ENCODE results near the gene BAIAP3.
A peak's percentile ranks its signal among the peaks of the same experiment; 100 is the strongest.

The BAIAP3 gene

GRCh38 chr16:1334739-1335138 is 1.3 kb downstream of the BAIAP3 start:
- DNase-seq (ENCODE audit: low read depth in 2 of 2) = no peak

- DNase-seq (ENCODE audit: low read depth in 2 of 2) = no peak
These were observed 1.9 kb downstream of the BAIAP3 start for GRCh38 chr16:1335211-1335971.

GRCh38 chr16:1335996-1336395 is 2.6 kb downstream of the BAIAP3 start:
- no peak for DNase-seq (ENCODE audit: low read depth in 2 of 2)

- no peak for DNase-seq (ENCODE audit: low read depth in 2 of 2)
These were observed 3.2 kb downstream of the BAIAP3 start for GRCh38 chr16:1336619-1337018.

GRCh38 chr16:1337486-1337885 is 4.0 kb downstream of the BAIAP3 start:
- no peak for DNase-seq (ENCODE audit: low read depth in 2 of 2)

- DNase-seq (ENCODE audit: low read depth in 2 of 2) = no peak
These were observed 4.8 kb downstream of the BAIAP3 start for GRCh38 chr16:1338119-1338730.

GRCh38 chr16:1338855-1339675 is 5.6 kb downstream of the BAIAP3 start:
- DNase-seq (ENCODE audit: low read depth in 2 of 2) = no peak

GRCh38 chr16:1340730-1341494 is 7.5 kb downstream of the BAIAP3 start:
- DNase-seq (ENCODE audit: low read depth in 2 of 2) = no peak

- no peak for DNase-seq (ENCODE audit: low read depth in 2 of 2)
These were observed 8.3 kb downstream of the BAIAP3 start for GRCh38 chr16:1341495-1342420.

- peak; percentile 86 to 88 for DNase-seq (ENCODE audit: low read depth in 2 of 2)
These were observed 9.3 kb downstream of the BAIAP3 start for GRCh38 chr16:1342526-1343427.

- DNase-seq (ENCODE audit: low read depth in 2 of 2) = no peak
These were observed 10.2 kb downstream of the BAIAP3 start for GRCh38 chr16:1343428-1344242.

- DNase-seq (ENCODE audit: low read depth in 2 of 2) = no peak
These were observed 11.1 kb downstream of the BAIAP3 start for GRCh38 chr16:1344499-1344898.

GRCh38 chr16:1345087-1345486 is 11.6 kb downstream of the BAIAP3 start:
- no peak for DNase-seq (ENCODE audit: low read depth in 2 of 2)

- no peak for DNase-seq (ENCODE audit: low read depth in 2 of 2)
These were observed 12.4 kb downstream of the BAIAP3 start for GRCh38 chr16:1345651-1346421.

GRCh38 chr16:1346422-1347285 is 13.2 kb downstream of the BAIAP3 start:
- no peak for DNase-seq (ENCODE audit: low read depth in 2 of 2)

- DNase-seq (ENCODE audit: low read depth in 2 of 2) = no peak
These were observed 13.9 kb downstream of the BAIAP3 start for GRCh38 chr16:1347286-1347855.

GRCh38 chr16:1347962-1348361 is 14.5 kb downstream of the BAIAP3 start:
- DNase-seq (ENCODE audit: low read depth in 2 of 2) = no peak

Measured in stimulated activated CD8-positive, alpha-beta memory T cell treated with anti-CD3 and anti-CD28 coated beads, Interleukin-2, amount 100 ng/mL, for 1 hour (primary cell).